Measurements from ENCODE around the gene SYNJ2.

SYNJ2 gene

GRCh38 chr6:158043586-158044524 is 62.2 kb downstream of the SYNJ2 start:
- ATAC-seq (replicated peaks; ENCODE audit: extremely low read depth, poor library complexity, severe bottlenecking) (no peak), DNase-seq (ENCODE audit: low spot score in 2 of 2) (no peak)
- H3K27me3 Mint-ChIP-seq: no peaks in the 10 kb centered on the region
- H3K36me3 Mint-ChIP-seq (ENCODE audit: insufficient read depth): no peaks in the 10 kb centered on the region
- peaks cover 27% of the 10 kb centered on the region for H3K4me1 Mint-ChIP-seq
- no peaks in the 10 kb centered on the region for H3K9me3 Mint-ChIP-seq
- no peak overlapping the region for H3K4me3 Mint-ChIP-seq
- no peak overlapping the region for H3K27ac Mint-ChIP-seq (ENCODE audit: low read depth)

- Mint-ChIP-seq H3K4me1 (peaks cover 27% of the 10 kb centered on the region), H3K36me3 (ENCODE audit: insufficient read depth) (no peaks in the 10 kb centered on the region), H3K4me3 (no peak overlapping the region), H3K9me3 (no peaks in the 10 kb centered on the region), H3K27me3 (no peaks in the 10 kb centered on the region), H3K27ac (ENCODE audit: low read depth) (no peak overlapping the region)
- DNase-seq (ENCODE audit: low spot score in 2 of 2) (no peak), ATAC-seq (replicated peaks; ENCODE audit: extremely low read depth, poor library complexity, severe bottlenecking) (no peak)
These were observed 62.8 kb downstream of the SYNJ2 start for GRCh38 chr6:158044525-158044888.

GRCh38 chr6:158046201-158047126 is 64.8 kb downstream of the SYNJ2 start:
- H3K36me3 Mint-ChIP-seq (ENCODE audit: insufficient read depth): peaks cover 2% of the 10 kb centered on the region
- peaks cover 19% of the 10 kb centered on the region for H3K4me1 Mint-ChIP-seq
- peak; percentile 41 for ATAC-seq (replicated peaks; ENCODE audit: extremely low read depth, poor library complexity, severe bottlenecking)

GRCh38 chr6:158047127-158047518 is 65.5 kb downstream of the SYNJ2 start:
- peaks cover 2% of the 10 kb centered on the region for H3K36me3 Mint-ChIP-seq (ENCODE audit: insufficient read depth)
- DNase-seq (ENCODE audit: low spot score in 2 of 2) (no peak), ATAC-seq (replicated peaks; ENCODE audit: extremely low read depth, poor library complexity, severe bottlenecking) (peak; percentile 64)
- no peaks in the 10 kb centered on the region for H3K9me3 Mint-ChIP-seq
- H3K4me3 Mint-ChIP-seq: peak overlapping the region; percentile 19
- H3K27ac Mint-ChIP-seq (ENCODE audit: low read depth): peak overlapping the region; percentile 65
- no peaks in the 10 kb centered on the region for H3K27me3 Mint-ChIP-seq
- H3K4me1 Mint-ChIP-seq: peaks cover 19% of the 10 kb centered on the region

More at GRCh38 chr6:158046201-158047126, 64.8 kb downstream of the SYNJ2 start:
- no peak for DNase-seq (ENCODE audit: low spot score in 2 of 2)
- H3K9me3 Mint-ChIP-seq: no peaks in the 10 kb centered on the region
- H3K27me3 Mint-ChIP-seq: no peaks in the 10 kb centered on the region
- H3K4me3 Mint-ChIP-seq: peak overlapping the region; percentile 19
- peak overlapping the region; percentile 65 for H3K27ac Mint-ChIP-seq (ENCODE audit: low read depth)

- DNase-seq (ENCODE audit: low spot score in 2 of 2) (no peak), ATAC-seq (replicated peaks; ENCODE audit: extremely low read depth, poor library complexity, severe bottlenecking) (no peak)
- no peaks in the 10 kb centered on the region for H3K9me3 Mint-ChIP-seq
- no peaks in the 10 kb centered on the region for H3K27me3 Mint-ChIP-seq
- peaks cover 2% of the 10 kb centered on the region for H3K36me3 Mint-ChIP-seq (ENCODE audit: insufficient read depth)
- no peak overlapping the region for H3K27ac Mint-ChIP-seq (ENCODE audit: low read depth)
- peaks cover 19% of the 10 kb centered on the region for H3K4me1 Mint-ChIP-seq
- no peak overlapping the region for H3K4me3 Mint-ChIP-seq
These were observed 66.1 kb downstream of the SYNJ2 start for GRCh38 chr6:158047563-158048323.

DNA sequence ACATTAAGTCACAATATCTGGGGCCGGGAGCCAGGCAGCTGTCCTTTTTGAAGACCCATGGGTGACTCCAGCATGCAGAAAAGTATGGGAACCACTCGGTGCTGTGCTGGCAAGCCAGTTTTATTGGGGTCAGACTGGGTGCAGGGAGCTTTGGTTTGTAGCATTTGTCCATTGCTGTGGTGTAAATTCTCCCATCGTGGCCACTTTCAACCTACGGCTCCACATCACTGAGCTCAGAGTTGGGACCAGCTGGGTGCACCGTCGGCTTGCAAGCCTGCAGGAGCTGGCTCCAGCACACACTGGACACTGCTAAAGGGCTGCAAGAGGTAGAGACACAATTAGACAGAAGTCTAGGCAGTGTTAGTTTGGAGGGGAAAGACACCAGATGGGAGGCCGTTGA is 66.9 kb downstream of the SYNJ2 start:
- H3K4me1 Mint-ChIP-seq: peaks cover 19% of the 10 kb centered on the region
- ATAC-seq (replicated peaks; ENCODE audit: extremely low read depth, poor library complexity, severe bottlenecking) (no peak), DNase-seq (ENCODE audit: low spot score in 2 of 2) (no peak)
- H3K4me3 Mint-ChIP-seq: no peak overlapping the region
- H3K27me3 Mint-ChIP-seq: no peaks in the 10 kb centered on the region
- no peaks in the 10 kb centered on the region for H3K9me3 Mint-ChIP-seq
- H3K27ac Mint-ChIP-seq (ENCODE audit: low read depth): no peak overlapping the region
- H3K36me3 Mint-ChIP-seq (ENCODE audit: insufficient read depth): peaks cover 2% of the 10 kb centered on the region

GRCh38 chr6:158049055-158050028 is 67.7 kb downstream of the SYNJ2 start:
- ATAC-seq (replicated peaks; ENCODE audit: extremely low read depth, poor library complexity, severe bottlenecking): no peak
- Mint-ChIP-seq H3K27me3 (no peaks in the 10 kb centered on the region), H3K4me1 (peaks cover 19% of the 10 kb centered on the region), H3K9me3 (no peaks in the 10 kb centered on the region), H3K4me3 (no peak overlapping the region), H3K36me3 (ENCODE audit: insufficient read depth) (peaks cover 2% of the 10 kb centered on the region), H3K27ac (ENCODE audit: low read depth) (no peak overlapping the region)
- DNase-seq (ENCODE audit: low spot score in 2 of 2): no peak

- H3K4me3 Mint-ChIP-seq: no peak overlapping the region
- H3K36me3 Mint-ChIP-seq (ENCODE audit: insufficient read depth): peaks cover 2% of the 10 kb centered on the region
- ATAC-seq (replicated peaks; ENCODE audit: extremely low read depth, poor library complexity, severe bottlenecking) (no peak), DNase-seq (ENCODE audit: low spot score in 2 of 2) (no peak)
- H3K4me1 Mint-ChIP-seq: peaks cover 19% of the 10 kb centered on the region
- H3K27ac Mint-ChIP-seq (ENCODE audit: low read depth): no peak overlapping the region
- no peaks in the 10 kb centered on the region for H3K27me3 Mint-ChIP-seq
- no peaks in the 10 kb centered on the region for H3K9me3 Mint-ChIP-seq
These were observed 68.6 kb downstream of the SYNJ2 start for GRCh38 chr6:158050107-158050735.

DNA sequence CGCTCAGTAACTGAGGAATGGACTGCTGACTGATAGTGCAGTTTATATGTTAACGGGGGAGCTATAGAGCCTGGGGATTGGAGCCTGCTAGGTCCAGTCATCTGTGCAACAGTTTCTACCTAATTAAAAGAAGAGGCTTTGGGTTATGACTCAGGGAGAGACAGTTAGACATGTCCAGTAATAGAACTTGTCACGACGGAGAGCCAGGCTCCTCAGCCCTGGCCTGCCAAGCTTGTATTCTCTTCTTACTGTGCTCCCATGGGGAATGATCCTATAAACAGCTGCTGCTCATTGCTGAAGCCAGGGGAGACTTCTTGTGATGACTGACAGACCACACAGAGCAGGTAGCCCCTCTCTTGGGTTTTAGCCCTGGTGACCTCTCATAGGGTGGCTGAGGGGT is 69.3 kb downstream of the SYNJ2 start:
- Mint-ChIP-seq H3K27me3 (no peaks in the 10 kb centered on the region), H3K27ac (ENCODE audit: low read depth) (no peak overlapping the region), H3K9me3 (no peaks in the 10 kb centered on the region), H3K4me3 (no peak overlapping the region), H3K36me3 (ENCODE audit: insufficient read depth) (peaks cover 2% of the 10 kb centered on the region), H3K4me1 (peaks cover 19% of the 10 kb centered on the region)
- ATAC-seq (replicated peaks; ENCODE audit: extremely low read depth, poor library complexity, severe bottlenecking) (no peak), DNase-seq (ENCODE audit: low spot score in 2 of 2) (no peak)

DNA sequence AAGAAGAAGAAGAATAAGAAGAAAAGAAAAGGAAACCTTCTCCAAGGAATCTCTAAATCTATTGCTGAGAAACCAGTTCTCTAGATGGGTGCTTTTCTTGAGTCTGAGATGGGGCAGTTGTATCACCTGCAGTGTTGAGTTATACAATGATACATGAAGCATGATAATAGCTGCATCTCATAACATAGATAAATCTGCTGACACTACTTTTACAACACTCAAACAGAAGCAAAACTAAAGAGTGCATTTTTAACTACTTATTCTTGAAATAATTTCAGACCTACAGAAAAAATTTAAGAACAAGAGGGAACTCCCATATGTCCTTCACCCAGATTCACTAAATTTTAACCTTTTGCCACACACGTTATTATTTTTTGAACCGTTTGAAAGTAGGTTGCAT is 70.3 kb downstream of the SYNJ2 start:
- Mint-ChIP-seq H3K27me3 (no peaks in the 10 kb centered on the region), H3K4me1 (peaks cover 10% of the 10 kb centered on the region), H3K9me3 (no peaks in the 10 kb centered on the region), H3K36me3 (ENCODE audit: insufficient read depth) (peaks cover 4% of the 10 kb centered on the region), H3K4me3 (no peak overlapping the region), H3K27ac (ENCODE audit: low read depth) (no peak overlapping the region)
- no peak for DNase-seq (ENCODE audit: low spot score in 2 of 2)
- no peak for ATAC-seq (replicated peaks; ENCODE audit: extremely low read depth, poor library complexity, severe bottlenecking)

All from central memory CD8-positive, alpha-beta T cell (primary cell).